Testis (tissue), 2 donors: Measurements from ENCODE around the gene GCH1.

ENCODE experiments used
- POLR2A ChIP-seq: fragments of 450-650 bp; IDR thresholded peaks from one replicate; pipeline ENCODE4 v1.6.1; 2017; ENCODE audit warnings: antibody characterized with exemption, mild to moderate bottlenecking, moderate library complexity
- TF ChIP-seq, protein P1 (sequence below), 3 experiments: fragments of 450-650 bp in 2 of 3; fragments of 200-600 bp in 1 of 3; sonication (generic) in 1 of 3; IDR thresholded peaks; one replicate each; pipeline ENCODE4 v1.5.1; 2016 to 2019; ENCODE audit warnings: antibody characterized with exemption in 3 of 3, mild to moderate bottlenecking in 2 of 3, moderate library complexity in 1 of 3

DNA sequence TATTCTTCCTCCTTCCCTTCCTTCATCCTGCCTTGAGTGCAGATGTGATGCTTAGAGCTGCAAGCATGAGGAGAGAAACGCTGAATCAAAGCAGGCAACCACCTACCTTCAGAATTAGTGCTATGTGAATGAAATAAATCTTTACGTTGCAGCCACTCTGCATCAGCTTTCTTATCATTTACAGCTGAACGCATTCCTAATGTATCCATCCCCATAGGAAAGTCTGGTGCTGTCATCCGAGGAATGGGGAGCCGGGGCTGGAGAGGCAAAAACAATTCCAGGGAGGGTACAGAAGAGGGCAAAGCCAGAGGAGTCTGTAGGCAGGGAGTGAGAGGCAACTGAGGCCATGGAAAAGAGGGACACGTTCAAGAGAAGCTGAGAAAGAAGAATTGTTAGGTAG lies 90.0 kb downstream of the GCH1 start:
- no peak for TF ChIP-seq POLR2A
- TF ChIP-seq, protein P1, sequence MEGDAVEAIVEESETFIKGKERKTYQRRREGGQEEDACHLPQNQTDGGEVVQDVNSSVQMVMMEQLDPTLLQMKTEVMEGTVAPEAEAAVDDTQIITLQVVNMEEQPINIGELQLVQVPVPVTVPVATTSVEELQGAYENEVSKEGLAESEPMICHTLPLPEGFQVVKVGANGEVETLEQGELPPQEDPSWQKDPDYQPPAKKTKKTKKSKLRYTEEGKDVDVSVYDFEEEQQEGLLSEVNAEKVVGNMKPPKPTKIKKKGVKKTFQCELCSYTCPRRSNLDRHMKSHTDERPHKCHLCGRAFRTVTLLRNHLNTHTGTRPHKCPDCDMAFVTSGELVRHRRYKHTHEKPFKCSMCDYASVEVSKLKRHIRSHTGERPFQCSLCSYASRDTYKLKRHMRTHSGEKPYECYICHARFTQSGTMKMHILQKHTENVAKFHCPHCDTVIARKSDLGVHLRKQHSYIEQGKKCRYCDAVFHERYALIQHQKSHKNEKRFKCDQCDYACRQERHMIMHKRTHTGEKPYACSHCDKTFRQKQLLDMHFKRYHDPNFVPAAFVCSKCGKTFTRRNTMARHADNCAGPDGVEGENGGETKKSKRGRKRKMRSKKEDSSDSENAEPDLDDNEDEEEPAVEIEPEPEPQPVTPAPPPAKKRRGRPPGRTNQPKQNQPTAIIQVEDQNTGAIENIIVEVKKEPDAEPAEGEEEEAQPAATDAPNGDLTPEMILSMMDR (IDR thresholded peaks at IDR 0.05) = no peak
